CD4-positive, alpha-beta T cell (primary cell): ENCODE results near the gene MAGOHB. TPM values are rescaled to one million over a fixed set of nuclear protein-coding genes. Genes with fewer than 3 reads are reported as not detected.
A peak's percentile ranks its signal among the peaks of the same experiment; 100 is the strongest.
"Not testable (repeated sequence)": the region's sequence is repeated elsewhere in the genome, so short reads cannot be mapped to it uniquely, and the experiment has no call there.

ENCODE experiments used
- ATAC-seq: fragments of 200-7000 bp; cut with Tn5 transposase; one replicate; pipeline ENCODE4 v1.10.0; 2022; ENCODE audit warnings: mild to moderate bottlenecking; ENCODE audit not compliant: poor library complexity
- CTCF ChIA-PET: fragments of 350-600 bp; sonication (Branson Sonifier 250); formaldehyde crosslinking; loops from one replicate; lab custom pipeline; 2021; ENCODE audit warnings: antibody characterized with exemption, inconsistent platforms; lab: Charles Lee
- POLR2A ChIA-PET: fragments of 350-600 bp; sonication (Branson Sonifier 250); formaldehyde crosslinking; loops from one replicate; lab custom pipeline; 2021; ENCODE audit warnings: antibody characterized with exemption, inconsistent platforms; lab: Charles Lee
- DNase-seq, 14 experiments: peaks; one replicate each; pipeline ENCODE4 v3.0.0-alpha.2; 2013 to 2020; ENCODE audit warnings: mixed read lengths in 2 of 14
- H3K27ac ChIP-seq, 2 donors: one replicate each; pipeline versions ENCODE4 v1.5.1 to v1.7.0; 2013; ENCODE audit warnings: low read length in 2 of 2, low read depth in 1 of 2, mild to moderate bottlenecking in 1 of 2
- H3K27me3 ChIP-seq, 2 experiments: 1 replicate in 1 of 2; 2 replicates in 1 of 2; pipeline versions ENCODE4 v1.6.1 to v1.7.0; 2013; ENCODE audit warnings: low read length in 2 of 2, control low read depth in 1 of 2, mild to moderate bottlenecking in 1 of 2, moderate library complexity in 1 of 2; ENCODE audit not compliant: insufficient read depth in 2 of 2, control insufficient read depth in 1 of 2
- H3K36me3 ChIP-seq: one replicate; pipeline ENCODE4 v1.6.1; 2013; ENCODE audit warnings: low read length, control low read depth; ENCODE audit not compliant: insufficient read depth
- H3K4me1 ChIP-seq: one replicate; pipeline ENCODE4 v1.6.1; 2013; ENCODE audit warnings: low read length, control low read depth; ENCODE audit not compliant: insufficient read depth
- H3K4me3 ChIP-seq: one replicate; pipeline ENCODE4 v1.5.1; 2013; ENCODE audit warnings: mild to moderate bottlenecking, low read length, moderate library complexity
- H3K9me3 ChIP-seq, 2 experiments: 1 replicate in 1 of 2; 2 replicates in 1 of 2; pipeline versions ENCODE4 v1.6.1 to v1.7.0; 2013; ENCODE audit warnings: low read length in 2 of 2, mild to moderate bottlenecking in 2 of 2, control low read depth in 1 of 2, moderate library complexity in 1 of 2; ENCODE audit not compliant: control insufficient read depth in 1 of 2, insufficient read depth in 1 of 2
- H3K27ac Mint-ChIP-seq: one replicate; pipeline ENCODE4 v1.8.0; 2020; ENCODE audit warnings: mixed read lengths
- H3K27me3 Mint-ChIP-seq: one replicate; pipeline ENCODE4 v1.8.0; 2021; ENCODE audit warnings: mixed read lengths
- H3K36me3 Mint-ChIP-seq: one replicate; pipeline ENCODE4 v1.8.0; 2021; ENCODE audit warnings: low read depth, mixed read lengths
- H3K4me1 Mint-ChIP-seq: one replicate; pipeline ENCODE4 v1.8.0; 2021; ENCODE audit warnings: low read depth, mixed read lengths
- H3K4me3 Mint-ChIP-seq: one replicate; pipeline ENCODE4 v1.8.0; 2020; ENCODE audit warnings: mild to moderate bottlenecking, mixed read lengths
- H3K9me3 Mint-ChIP-seq: one replicate; pipeline ENCODE4 v1.8.0; 2020; ENCODE audit warnings: mixed read lengths
- CTCF ChIP-seq: fragments of 200-600 bp; IDR thresholded peaks from one replicate; pipeline ENCODE4 v1.8.0; 2022; ENCODE audit warnings: antibody characterized with exemption, mild to moderate bottlenecking
- intact Hi-C, 2 experiments: fragments of 100-400 bp; cut with DNase I in 1 of 2; cut with micrococcal nuclease in 1 of 2; formaldehyde crosslinking; loops; one replicate each; pipeline versions ENCODE4 v1.15.1 to v1.9.0; 2023 to 2025; cut with DNase I, micrococcal nuclease
- total RNA-seq, 174 experiments: library from RNA in 2 of 174; stranded (reverse) in 2 of 174; gene quantifications; one replicate each; pipeline ENCODE4 v1.2.3 and lab custom pipeline; 2021 to 2026

The MAGOHB gene
- total RNA-seq, 2 experiments from 2014 or later = 7.5 to 7.7 TPM

DNA sequence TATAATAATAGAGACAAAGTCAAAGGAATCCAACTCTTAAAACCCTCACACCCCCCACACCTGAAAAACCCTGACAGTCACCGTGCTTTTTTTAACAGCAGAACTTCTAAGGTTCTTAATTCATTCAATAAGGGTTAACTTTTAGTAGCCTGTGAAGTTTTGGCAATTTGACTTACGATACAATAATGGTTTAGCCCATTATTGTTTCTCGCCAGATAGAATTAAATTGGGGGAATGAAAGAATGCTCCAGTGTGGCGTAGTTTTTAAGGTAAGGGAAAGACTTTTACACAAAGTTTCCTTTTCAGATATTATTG, 604 bp upstream of the MAGOHB start:
- Histone ChIP-seq H3K9me3 (no peaks in the 10 kb centered on the region), H3K4me3 (peak overlapping the region; percentile 94), H3K36me3 (peaks cover 12% of the 10 kb centered on the region), H3K27ac (peak overlapping the region; percentile 93 to 95), H3K27me3 (no peaks in the 10 kb centered on the region), H3K4me1 (peaks cover 11% of the 10 kb centered on the region)
- CTCF ChIA-PET = interaction anchor here (2.3 kb wide), 1 partner anchor 136 kb away, joined by 5 read pairs; no protein-coding TSS in a partner anchor
- Mint-ChIP-seq H3K27me3 (peaks cover 20% of the 10 kb centered on the region), H3K4me1 (peaks cover 26% of the 10 kb centered on the region), H3K9me3 (no peaks in the 10 kb centered on the region), H3K4me3 (peak overlapping the region; percentile 99), H3K36me3 (peaks cover 41% of the 10 kb centered on the region), H3K27ac (peak overlapping the region; percentile 99)
- DNase-seq (no peak), ATAC-seq (no peak)
- POLR2A ChIA-PET = interaction anchor here (0.6 to 2.9 kb wide), 9 partner anchors 59 to 1743 kb away, joined by 3 to 26 read pairs (median 3); partner anchors contain the start of genes BORCS5, CLEC2B, ETV6 and GABARAPL1
- no peak for TF ChIP-seq CTCF
- intact Hi-C loops = loop anchor here (5.0 to 10.0 kb wide), 5 partner anchors 58 to 1741 kb away; partner anchors contain the start of genes BORCS5 (in 1 of the 2), MANSC1 (in 1 of the 2) and STYK1 (in 1 of the 2)

DNA sequence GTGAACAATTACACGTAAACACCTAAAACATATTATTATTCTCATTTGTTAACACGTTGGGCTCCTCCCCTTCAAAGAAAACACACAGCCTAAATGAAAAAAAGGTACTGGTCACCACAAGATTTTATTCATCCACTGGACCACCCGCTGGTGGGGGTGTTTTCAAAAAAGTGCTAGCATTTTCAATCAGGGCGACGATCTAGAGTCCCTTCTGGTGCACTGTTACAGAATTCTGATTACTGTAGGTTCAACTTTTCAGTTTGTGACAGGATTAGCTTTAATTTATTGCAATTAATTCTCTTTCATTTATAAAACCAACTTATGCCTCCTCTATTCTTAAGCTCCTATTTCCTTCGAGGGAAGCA, 443 bp downstream of the MAGOHB start:
- POLR2A ChIA-PET = interaction anchor here (1.0 to 2.9 kb wide), 5 partner anchors 247 to 933 kb away, joined by 3 to 26 read pairs (median 21); partner anchors contain the start of genes CLEC2B, GABARAPL1 and SMIM10L1
- no peaks in the 10 kb centered on the region for H3K27me3 ChIP-seq
- H3K36me3 Mint-ChIP-seq = peaks cover 52% of the 10 kb centered on the region
- H3K9me3 Mint-ChIP-seq = no peaks in the 10 kb centered on the region
- no peak for TF ChIP-seq CTCF
- no peaks in the 10 kb centered on the region for H3K9me3 ChIP-seq
- H3K36me3 ChIP-seq = peaks cover 23% of the 10 kb centered on the region
- H3K27ac ChIP-seq = peak overlapping the region; percentile 93 to 95
- peaks cover 31% of the 10 kb centered on the region for H3K4me1 Mint-ChIP-seq
- peak; percentile 3 for ATAC-seq
- CTCF ChIA-PET = no interaction called here
- peak overlapping the region; percentile 99 for H3K4me3 Mint-ChIP-seq
- peaks cover 11% of the 10 kb centered on the region for H3K4me1 ChIP-seq
- intact Hi-C loops = loop anchor here (1.0 to 10.0 kb wide), 8 partner anchors 59 to 1742 kb away; partner anchors contain the start of genes BORCS5 (in 1 of the 2), GABARAPL1 (in 1 of the 2), MANSC1 (in 1 of the 2) and STYK1 (in 1 of the 2)
- H3K27me3 Mint-ChIP-seq = peaks cover 13% of the 10 kb centered on the region
- peak in 3 of 14 experiments; percentile 4 to 21 (median 17) for DNase-seq
- peak overlapping the region; percentile 94 for H3K4me3 ChIP-seq
- peak overlapping the region; percentile 99 for H3K27ac Mint-ChIP-seq

DNA sequence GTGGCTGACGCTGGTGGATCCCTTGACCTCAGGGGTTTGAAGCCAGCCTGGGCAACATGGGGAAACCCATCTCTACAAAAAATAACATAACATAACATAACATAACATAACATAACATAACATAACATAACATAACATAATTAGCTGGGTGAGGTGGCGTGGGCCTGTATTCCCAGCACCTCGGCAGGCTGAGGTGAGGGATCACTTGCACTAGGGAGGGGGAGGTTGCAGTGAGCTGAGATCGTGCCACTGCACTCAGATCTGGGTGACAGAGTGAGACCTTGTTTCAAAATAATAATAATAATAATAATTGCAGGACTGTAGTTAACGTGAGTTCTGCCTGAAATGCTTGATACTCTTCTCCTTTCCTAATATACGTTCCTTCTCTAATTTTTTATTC, 1.3 kb downstream of the MAGOHB start:
- DNase-seq (no peak), ATAC-seq (no peak)
- peaks cover 11% of the 10 kb centered on the region for H3K4me1 ChIP-seq
- intact Hi-C loops = loop anchor here (2.0 to 10.0 kb wide), 7 partner anchors 60 to 1743 kb away; partner anchors contain the start of genes BORCS5 (in 1 of the 2), GABARAPL1 (in 1 of the 2), MANSC1 (in 1 of the 2) and STYK1 (in 1 of the 2)
- no peak overlapping the region for H3K4me3 ChIP-seq
- peaks cover 34% of the 10 kb centered on the region for H3K4me1 Mint-ChIP-seq
- peak overlapping the region; percentile 99 for H3K27ac Mint-ChIP-seq
- peaks cover 60% of the 10 kb centered on the region for H3K36me3 Mint-ChIP-seq
- ChIA-PET POLR2A (interaction anchor here (1.1 kb wide), 1 partner anchor 399 kb away, joined by 4 read pairs; the partner anchor contains the start of gene GABARAPL1), CTCF (no interaction called here)
- no peaks in the 10 kb centered on the region for H3K9me3 ChIP-seq
- H3K27me3 ChIP-seq = no peaks in the 10 kb centered on the region
- no peak for TF ChIP-seq CTCF
- no peak overlapping the region for H3K27ac ChIP-seq
- H3K27me3 Mint-ChIP-seq = peaks cover 9% of the 10 kb centered on the region
- peak overlapping the region; percentile 99 for H3K4me3 Mint-ChIP-seq
- no peaks in the 10 kb centered on the region for H3K9me3 Mint-ChIP-seq
- peaks cover 31% of the 10 kb centered on the region for H3K36me3 ChIP-seq

DNA sequence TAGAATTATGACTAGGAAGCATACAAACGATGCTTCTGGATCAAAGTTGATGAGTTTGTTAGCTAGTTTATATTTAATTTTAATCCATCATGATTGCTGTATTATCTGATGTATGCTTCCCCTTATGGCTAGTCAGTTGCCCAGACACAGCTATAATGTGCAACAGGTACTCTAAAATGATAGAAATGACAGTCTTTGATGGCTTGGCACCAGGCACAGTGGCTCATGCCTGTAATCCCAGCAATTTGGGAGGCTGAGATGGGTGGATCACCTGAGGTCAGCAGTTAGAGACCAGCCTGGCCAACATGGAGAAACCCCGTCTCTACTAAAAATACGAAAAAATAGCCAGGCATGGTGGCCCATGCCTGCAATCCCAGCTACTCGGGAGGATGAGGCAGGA, 2.2 kb downstream of the MAGOHB start:
- H3K4me3 ChIP-seq, H3K9me3 Mint-ChIP-seq, DNase-seq, H3K27ac ChIP-seq, ATAC-seq, CTCF ChIA-PET, H3K27me3 Mint-ChIP-seq, H3K27me3 ChIP-seq, H3K9me3 ChIP-seq: not testable (repeated sequence)
- H3K4me1 Mint-ChIP-seq = peaks cover 34% of the 10 kb centered on the region
- H3K4me3 Mint-ChIP-seq = peak overlapping the region; percentile 9
- intact Hi-C loops = loop anchor here (5.0 to 10.0 kb wide), 5 partner anchors 61 to 1744 kb away; partner anchors contain the start of genes BORCS5 (in 1 of the 2), MANSC1 (in 1 of the 2) and STYK1 (in 1 of the 2)
- POLR2A ChIA-PET = interaction anchor here (1.1 kb wide), 1 partner anchor 398 kb away, joined by 4 read pairs; the partner anchor contains the start of gene GABARAPL1
- H3K36me3 Mint-ChIP-seq = peaks cover 65% of the 10 kb centered on the region
- peak overlapping the region; percentile 99 for H3K27ac Mint-ChIP-seq
- Histone ChIP-seq H3K4me1 (peaks cover 11% of the 10 kb centered on the region), H3K36me3 (peaks cover 35% of the 10 kb centered on the region)
